ENCODE measurements around the gene TBC1D1. TPM values are rescaled to one million over a fixed set of nuclear protein-coding genes. Genes with fewer than 3 reads are reported as not detected.

The TBC1D1 gene
- total and polyA plus RNA-seq, 2 of the 8 experiments (the other 6 are each of a cell fraction or from before 2014, with no cell fraction given): 96.9 to 162 TPM

- Histone ChIP-seq H3K79me2 (ENCODE audit: control insufficient read depth in 1 of 2, insufficient read depth in 2 of 2, low read length in 2 of 2) (no peaks in the 10 kb centered on the region), H3K9me3 (ENCODE audit: insufficient read depth in 2 of 2, low read depth in 1 of 2, low read length in 1 of 2) (peaks cover 7 to 8% of the 10 kb centered on the region in 2 experiments; a peak in 2 of 4 replicates), H2BK5ac (ENCODE audit: low read depth, low read length) (no peak overlapping the region), H3K4me1 (replicated peaks in 1 of 4; ENCODE audit: control insufficient read depth in 3 of 4, insufficient read depth in 4 of 4, low read length in 3 of 4) (peaks cover 0 to under 1% (median 0%) of the 10 kb centered on the region in 4 experiments; a peak in 1 of 7 replicates), H3K79me1 (ENCODE audit: low read depth, low read length) (no peaks in the 10 kb centered on the region), H2BK20ac (ENCODE audit: low read length) (no peak overlapping the region), H3K27ac (ENCODE audit: low read depth, low read length) (no peak overlapping the region), H4K20me1 (replicated peaks in 1 of 2; ENCODE audit: control insufficient read depth in 1 of 2, insufficient read depth in 2 of 2, low read length in 2 of 2) (no peaks in the 10 kb centered on the region), H3K36me3 (ENCODE audit: control insufficient read depth in 2 of 4, insufficient read depth in 4 of 4, low read length in 3 of 4) (0 out of 8 replicates have a peak, but pooled peaks cover 0 to 3% (median 0%) of the 10 kb centered on the region in 4 experiments), H3K4me2 (ENCODE audit: insufficient read depth in 1 of 2, low read depth in 2 of 2, low read length in 2 of 2) (no peak overlapping the region), H4K91ac (replicated peaks; ENCODE audit: insufficient read length, low read length) (no peak overlapping the region), H4K8ac (ENCODE audit: extremely low read depth, insufficient read depth, low read length) (no peak overlapping the region), H3K14ac (ENCODE audit: insufficient read length) (no peak overlapping the region), H2BK12ac (ENCODE audit: low read depth, low read length) (no peak overlapping the region), H2AFZ (ENCODE audit: low read length) (0 out of 2 replicates have a peak overlapping the region, but pooled peaks have one; percentile 43), H3K23ac (ENCODE audit: insufficient read length) (no peak overlapping the region), H4K5ac (ENCODE audit: insufficient read length, low read depth, low read length) (no peak overlapping the region), H2BK120ac (replicated peaks; ENCODE audit: low read depth, low read length) (no peak overlapping the region), H3K23me2 (ENCODE audit: low read depth, low read length) (peaks cover 2% of the 10 kb centered on the region; the same call in 1 of the 2 replicates), H3K27me3 (replicated peaks in 1 of 4; ENCODE audit: control insufficient read depth in 3 of 4, extremely low read depth in 1 of 4, insufficient read depth in 3 of 4, low read length in 3 of 4) (peaks cover 0 to 2% (median under 1%) of the 10 kb centered on the region in 4 experiments; a peak in 2 of 7 replicates), H3K18ac (ENCODE audit: extremely low read depth, low read length) (no peak overlapping the region), H2BK15ac (ENCODE audit: low read length) (no peak overlapping the region), H3K4ac (replicated peaks; ENCODE audit: insufficient read length, low read depth, low read length) (no peak overlapping the region), H2AK5ac (ENCODE audit: low read depth, low read length) (no peak overlapping the region), H3K9ac (replicated peaks in 1 of 4; ENCODE audit: extremely low read depth in 1 of 4, low read depth in 3 of 4, low read length in 3 of 4) (no peak overlapping the region), H3K56ac (replicated peaks; ENCODE audit: insufficient read length, low read depth, low read length) (no peak overlapping the region), H3K4me3 (ENCODE audit: extremely low read depth in 1 of 4, insufficient read depth in 2 of 4, low read depth in 3 of 4, low read length in 4 of 4) (no peak overlapping the region)
- TF ChIP-seq TAF7 (optimal IDR thresholded peaks at IDR 0.05; ENCODE audit: borderline replicate concordance, low read depth, low read length) (no peak), CTCF (IDR thresholded peaks at IDR 0.05; ENCODE audit: control extremely low read depth in 1 of 3, insufficient read depth in 1 of 3, low read depth in 1 of 3, low read length in 3 of 3) (peak; percentile 30 to 67 (median 58)), KDM1A (IDR thresholded peaks at IDR 0.05; ENCODE audit: borderline replicate concordance, low read length) (no peak), EGR1 (IDR thresholded peaks at IDR 0.05; ENCODE audit: borderline replicate concordance, low read depth, low read length) (no peak), EZH2 (IDR thresholded peaks at IDR 0.05; ENCODE audit: low read depth, low read length, severe bottlenecking) (no peak), MAFK (IDR thresholded peaks at IDR 0.05; ENCODE audit: low read depth, low read length) (no peak), FOSL1 (IDR thresholded peaks at IDR 0.05; ENCODE audit: insufficient read depth, low read depth, low read length) (no peak), SRF (IDR thresholded peaks at IDR 0.05; ENCODE audit: low read depth, low read length) (no peak), RAD21 (IDR thresholded peaks at IDR 0.05 in 1 of 2, conservative IDR thresholded peaks at IDR 0.05 in 1 of 2; ENCODE audit: low read depth in 2 of 2, low read length in 2 of 2) (peak; percentile 78 to 86)
- 66% methylated on average over 6 of the region's 6 CpGs; no CpG with 5 or more reads in 1 of the 2 experiments for WGBS, 2 experiments (ENCODE audit: extremely low coverage in 1 of 2, insufficient coverage in 1 of 2, insufficient read length in 1 of 2, insufficient replicate concordance in 2 of 2, low coverage in 1 of 2, low lambda C conversion rate in 2 of 2, missing lambda C conversion rate in 1 of 2)
- no peak for DNase-seq (ENCODE audit: low read depth in 1 of 2, low spot score in 2 of 2)
- CTCF ChIA-PET (ENCODE audit: partially characterized antibody): interaction anchor here (0.7 to 2.2 kb wide), 13 partner anchors 9 to 695 kb away, joined by 3 to 29 read pairs (median 4); no protein-coding TSS in a partner anchor
- no peak for FAIRE-seq
- POLR2A ChIA-PET (ENCODE audit: partially characterized antibody): no interaction called here
Observed at GRCh38 chr4:38166082-38166481, 275.2 kb downstream of the TBC1D1 start.
